Raji (cell line): ENCODE data around the gene IL37.

Experiments used
- POLR2A ChIP-seq: IDR thresholded peaks from 2 replicates; pipeline ENCODE4 v1.6.1; 2011; ENCODE audit warnings: low read depth, low read length, control low read depth; ENCODE audit not compliant: insufficient read depth

IL37 gene

GRCh38 chr2:112884869-112885505 lies 26.0 kb upstream of the IL37 start:
- TF ChIP-seq POLR2A = no peak

DNA sequence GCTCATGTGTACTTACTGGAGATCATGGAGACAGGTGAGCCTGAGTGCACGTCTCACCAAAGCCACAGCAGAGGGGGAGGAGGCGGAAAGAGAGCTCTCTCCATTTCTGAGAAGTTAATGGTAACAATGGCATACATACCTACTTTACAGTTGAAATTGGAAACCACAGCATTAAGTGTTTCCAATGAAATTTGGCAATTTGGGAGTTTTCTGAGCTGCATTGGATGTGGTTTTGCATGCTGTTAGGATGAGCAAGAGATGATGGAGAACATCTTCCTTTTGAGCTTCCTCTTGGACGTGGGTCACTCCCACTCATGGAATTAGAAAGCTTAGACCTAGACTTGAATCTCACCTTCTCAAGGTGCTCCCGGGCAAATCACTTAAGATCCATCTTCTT lies 25.5 kb upstream of the IL37 start:
- no peak for TF ChIP-seq POLR2A

DNA sequence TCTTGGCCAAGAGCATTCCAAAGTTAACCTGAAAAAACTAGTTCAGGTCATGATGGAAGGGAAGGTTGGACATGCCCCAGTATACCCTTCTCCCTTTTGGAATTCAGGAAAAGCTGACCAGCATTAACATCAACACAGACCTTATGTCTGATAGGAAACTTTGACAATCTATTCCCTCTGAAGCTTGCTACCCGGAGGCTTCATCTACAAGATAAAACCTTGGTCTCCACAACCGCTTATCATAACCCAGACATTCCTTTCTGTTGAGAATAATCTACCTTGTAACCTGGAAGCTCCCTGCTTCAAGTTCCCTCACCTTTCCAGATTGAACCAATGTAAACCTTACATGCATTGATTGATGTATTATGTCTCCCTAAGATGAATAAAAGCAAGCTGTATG lies 24.7 kb upstream of the IL37 start:
- TF ChIP-seq POLR2A = no peak

DNA sequence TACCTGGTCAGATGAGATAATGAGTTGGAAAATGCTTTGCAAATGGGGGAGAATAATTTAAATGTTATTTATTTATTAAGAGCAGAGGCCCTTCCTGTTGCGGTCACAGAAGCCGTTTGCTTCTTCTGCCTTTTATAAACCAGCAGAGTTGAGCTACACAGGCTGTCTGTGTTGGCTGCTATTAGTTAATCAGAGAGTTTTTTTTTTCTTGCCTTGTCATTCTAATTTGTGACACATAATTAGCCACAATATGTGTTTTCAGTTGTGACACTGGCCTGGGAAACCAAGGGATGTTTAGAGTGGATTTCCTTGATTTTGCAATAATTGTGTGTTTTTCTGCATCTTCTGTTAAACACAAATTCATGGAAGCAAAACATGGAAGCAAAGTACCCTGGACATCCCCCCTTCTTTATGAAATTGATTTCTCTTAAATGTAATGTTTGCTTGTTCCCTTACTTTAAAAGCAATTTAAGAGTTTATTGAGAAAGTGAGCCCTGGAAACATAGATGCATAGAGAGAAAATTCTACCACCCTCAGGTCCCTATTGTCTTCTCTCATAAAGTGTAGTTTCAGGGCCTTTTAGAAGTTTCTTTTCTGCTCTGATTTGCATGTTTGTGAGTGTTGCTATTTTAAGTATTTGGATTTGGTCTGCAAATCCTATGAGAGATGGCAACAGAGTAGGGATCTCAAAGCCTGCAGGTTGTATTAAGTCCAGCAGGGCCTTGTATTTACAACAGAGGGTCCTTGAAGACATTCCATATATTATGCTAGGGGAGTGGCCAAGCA lies 22.8 kb upstream of the IL37 start:
- no peak for TF ChIP-seq POLR2A

GRCh38 chr2:112889976-112890375 lies 21.0 kb upstream of the IL37 start:
- TF ChIP-seq POLR2A = no peak

DNA sequence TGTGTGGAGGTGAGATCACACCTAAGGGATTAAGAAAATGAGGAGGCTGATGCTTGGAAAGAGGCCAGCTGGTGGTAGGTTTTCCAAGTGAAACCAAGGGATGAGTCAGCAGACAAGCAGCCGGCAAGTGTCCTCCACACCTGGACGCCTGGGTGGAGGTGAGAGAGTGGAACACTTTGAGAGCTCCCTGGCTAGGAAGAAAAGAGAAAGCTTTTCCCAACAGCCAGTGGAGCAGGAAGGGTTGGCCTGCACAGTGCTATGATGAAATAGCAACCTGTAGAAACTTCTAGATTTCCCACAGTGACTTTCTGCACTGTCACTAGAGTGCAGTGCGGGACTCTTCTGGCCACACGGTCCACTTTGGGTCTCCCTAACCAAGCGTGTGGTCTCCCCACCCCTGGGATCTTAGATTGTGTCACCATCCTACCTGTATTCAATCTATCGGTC lies 19.6 kb upstream of the IL37 start:
- no peak for TF ChIP-seq POLR2A

DNA sequence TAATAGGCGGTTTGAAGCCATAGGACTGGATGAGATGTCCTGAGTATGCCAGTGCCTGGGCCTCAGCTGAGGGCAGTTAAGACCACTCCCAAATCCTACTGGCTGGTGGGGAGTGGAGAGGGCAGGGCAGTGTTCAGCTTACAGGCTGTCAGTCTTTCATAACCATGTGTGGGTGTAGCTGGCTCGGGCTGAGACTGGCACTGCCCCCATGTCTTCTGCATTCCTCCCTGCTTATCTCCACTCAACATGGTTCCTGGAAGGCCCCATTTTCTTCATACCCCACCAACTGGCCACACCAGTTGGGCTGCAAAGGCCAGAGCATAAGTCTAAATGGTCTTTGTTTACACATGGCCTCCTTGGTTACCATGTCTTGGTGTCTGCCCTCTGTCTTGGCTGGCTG lies 17.2 kb upstream of the IL37 start:
- TF ChIP-seq POLR2A = no peak

- no peak for TF ChIP-seq POLR2A
These were observed 13.9 kb upstream of the IL37 start for GRCh38 chr2:112896909-112897623.

GRCh38 chr2:112897624-112897978 lies 13.4 kb upstream of the IL37 start:
- no peak for TF ChIP-seq POLR2A

GRCh38 chr2:112902816-112903215 lies 8.1 kb upstream of the IL37 start:
- no peak for TF ChIP-seq POLR2A

DNA sequence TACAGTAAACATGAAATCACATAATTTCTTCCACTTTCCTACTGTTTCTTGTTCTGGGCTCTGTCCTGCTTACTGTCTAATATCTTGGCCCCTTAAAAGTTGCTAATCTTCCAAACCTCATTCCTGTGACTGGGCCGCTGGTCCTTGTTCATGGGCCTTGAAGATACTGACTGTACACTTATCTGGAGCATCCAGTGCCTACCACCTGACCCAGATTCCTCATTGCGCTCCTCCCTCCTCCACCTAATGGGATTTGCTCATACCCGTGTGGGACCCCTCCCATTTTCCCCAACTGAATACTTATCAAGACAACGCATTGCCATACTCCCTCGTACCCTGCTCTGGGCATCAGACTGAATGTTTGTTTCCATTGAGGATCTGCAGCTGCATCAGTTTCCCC lies 6.1 kb upstream of the IL37 start:
- TF ChIP-seq POLR2A = no peak

- TF ChIP-seq POLR2A = no peak
These were observed 4.7 kb upstream of the IL37 start for GRCh38 chr2:112906276-112906675.

- TF ChIP-seq POLR2A = no peak
These were observed 3.7 kb upstream of the IL37 start for GRCh38 chr2:112907001-112907949.

GRCh38 chr2:112910219-112910618 lies 746 bp upstream of the IL37 start:
- no peak for TF ChIP-seq POLR2A

GRCh38 chr2:112912403-112912802 lies 1.4 kb downstream of the IL37 start:
- TF ChIP-seq POLR2A = no peak
